ENCODE measurements around the gene NAA16.
"Not testable (repeated sequence)": the region's sequence is repeated elsewhere in the genome, so short reads cannot be mapped to it uniquely, and the experiment has no call there.

The NAA16 gene

DNA sequence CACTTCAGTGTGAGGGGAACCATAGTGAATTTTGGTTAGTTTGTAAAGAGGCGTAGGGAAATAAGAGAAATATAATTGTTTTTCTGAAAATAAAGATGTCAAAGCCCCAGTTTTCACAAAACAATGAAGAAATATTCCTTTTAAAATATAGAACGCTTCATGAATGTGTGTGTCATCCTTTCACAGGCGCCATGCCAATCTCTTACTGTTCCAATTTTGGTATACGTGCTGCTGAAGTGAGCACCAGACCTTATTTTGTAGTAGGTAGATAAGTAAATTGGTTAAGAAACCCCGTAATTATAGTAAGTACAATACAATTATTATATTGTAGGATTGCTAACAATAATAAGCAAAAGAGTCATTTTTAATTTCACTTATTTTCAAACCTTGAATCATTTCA, 43.3 kb downstream of the NAA16 start:
- DNase-seq (ENCODE audit: low read depth, low spot score), result no peak

DNA sequence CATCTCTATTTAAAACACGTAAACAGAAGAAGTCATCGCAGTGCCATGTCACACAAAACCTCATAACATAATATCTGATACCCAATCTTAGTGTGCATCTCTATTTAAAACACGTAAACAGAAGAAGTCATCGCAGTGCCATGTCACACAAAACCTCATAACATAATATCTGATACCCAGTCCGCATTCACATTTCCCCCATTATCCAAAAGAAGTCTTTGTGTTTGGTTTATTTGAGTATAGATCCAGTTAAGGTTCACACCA, 45.2 kb downstream of the NAA16 start:
- not testable (repeated sequence) for DNase-seq (ENCODE audit: low read depth, low spot score)

DNA sequence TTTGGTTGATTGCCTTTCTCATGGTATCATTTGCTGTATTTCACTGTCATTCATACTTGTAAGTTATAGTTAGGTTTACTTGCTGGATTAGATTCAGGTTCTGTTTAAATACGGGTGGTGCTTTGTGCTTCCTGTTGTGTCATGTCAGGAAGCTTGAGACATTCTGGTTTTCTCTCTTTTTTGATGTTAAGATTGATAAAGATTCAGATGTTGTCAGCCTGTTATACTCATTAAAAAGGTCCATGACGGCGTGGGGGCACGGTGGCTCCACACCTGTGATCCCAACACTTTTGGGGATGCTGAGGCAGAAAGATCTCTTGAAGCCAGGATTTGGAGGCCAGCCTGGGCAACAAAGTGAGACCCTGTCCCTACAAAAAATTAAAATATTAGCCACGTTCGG, 45.7 kb downstream of the NAA16 start:
- no peak for DNase-seq (ENCODE audit: low read depth, low spot score)

DNA sequence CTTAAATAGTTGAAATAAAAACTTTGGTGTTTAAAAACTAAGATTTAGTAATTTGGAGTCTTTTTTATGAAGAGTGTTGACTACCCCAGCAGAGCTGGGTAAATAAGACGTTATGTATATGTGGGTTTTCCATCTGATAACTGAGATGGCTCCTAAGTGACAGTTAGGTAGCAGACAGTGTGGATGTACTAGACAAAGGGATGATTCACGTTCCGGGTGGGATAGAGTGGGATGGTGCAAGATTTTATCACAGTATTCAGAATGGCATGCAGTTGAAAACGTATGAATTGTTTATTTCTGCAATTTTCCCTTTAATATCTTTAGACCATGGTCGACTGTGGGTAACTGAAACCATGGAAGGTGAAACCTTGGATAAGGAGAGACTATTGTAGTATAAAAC, 50.4 kb downstream of the NAA16 start:
- no peak for DNase-seq (ENCODE audit: low read depth, low spot score)

DNA sequence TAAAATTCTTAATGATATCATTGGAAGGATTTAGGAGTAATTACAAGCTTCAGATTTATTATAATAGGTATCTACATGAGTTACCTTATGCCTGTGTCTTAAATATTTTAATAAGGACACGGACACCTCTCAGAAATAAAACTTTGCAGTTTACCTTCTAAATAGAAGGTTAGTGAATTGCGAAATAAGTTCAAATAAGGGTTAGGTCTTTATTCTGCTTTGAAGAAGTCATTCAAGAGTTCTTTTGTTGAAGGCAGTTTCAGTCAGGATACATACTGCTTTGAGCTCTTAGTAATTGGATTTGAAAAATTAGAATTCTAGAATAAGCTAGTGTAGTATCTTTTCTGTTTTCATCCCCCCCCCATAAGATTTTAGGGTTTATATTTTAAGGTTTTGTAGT, 53.0 kb downstream of the NAA16 start:
- no peak for DNase-seq (ENCODE audit: low read depth, low spot score)

DNA sequence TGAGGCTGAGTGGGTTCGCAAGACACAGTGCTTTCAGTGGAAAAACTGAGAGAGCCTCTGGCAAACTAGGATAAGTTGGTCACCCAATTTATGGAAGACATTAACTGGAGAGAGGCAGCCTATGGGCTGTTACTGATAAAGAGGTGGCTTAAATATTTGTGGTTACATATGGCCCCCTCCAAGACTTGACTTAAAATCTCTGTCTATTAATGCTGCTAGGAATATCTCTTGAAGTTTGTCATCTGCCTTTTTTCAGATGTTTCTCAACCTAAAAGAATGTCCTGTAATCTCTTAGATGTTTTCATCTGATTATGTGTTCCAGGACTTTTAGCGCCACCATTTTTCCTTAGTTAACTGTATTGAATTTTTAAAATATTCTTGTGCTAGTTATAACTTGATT, 54.6 kb downstream of the NAA16 start:
- no peak for DNase-seq (ENCODE audit: low read depth, low spot score)

DNA sequence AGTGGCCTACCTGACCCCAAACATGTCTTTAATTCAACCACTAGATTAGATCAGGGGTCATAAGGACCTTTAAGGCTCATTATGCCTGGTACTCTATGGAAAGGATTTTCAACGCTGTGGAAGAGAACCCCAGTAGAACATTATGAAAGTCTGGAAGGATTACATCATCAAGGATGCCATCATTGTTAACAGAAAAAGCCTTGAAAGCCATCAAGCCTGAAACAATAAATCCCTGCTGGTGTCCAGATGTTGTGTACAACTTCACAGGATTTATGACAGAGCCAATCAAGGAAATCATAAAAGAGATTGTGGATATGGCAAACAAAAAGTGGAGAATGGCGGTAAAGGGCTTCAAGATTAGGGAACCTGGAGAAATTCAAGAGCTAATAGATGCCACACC, 59.7 kb downstream of the NAA16 start:
- DNase-seq (ENCODE audit: low read depth, low spot score), result no peak

DNA sequence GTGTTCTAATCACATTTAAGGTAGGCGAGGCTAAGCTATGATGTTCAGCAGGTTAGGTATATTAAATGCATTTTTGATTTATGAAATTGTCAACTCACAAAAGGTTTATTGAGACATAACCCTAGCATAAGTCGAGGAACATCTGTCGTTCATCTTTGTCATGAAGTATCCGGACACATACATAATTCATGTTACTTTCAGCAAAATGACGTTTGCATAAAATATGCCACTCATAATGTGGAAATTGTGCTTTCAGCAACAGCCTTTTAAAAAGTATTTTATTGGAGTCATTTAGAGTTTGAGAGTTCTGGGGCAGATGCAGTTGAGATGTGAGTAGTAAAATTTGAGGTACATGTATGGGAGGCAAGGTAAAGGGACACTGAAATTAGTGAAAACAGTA, 66.4 kb downstream of the NAA16 start:
- DNase-seq (ENCODE audit: low read depth, low spot score), result no peak

DNA sequence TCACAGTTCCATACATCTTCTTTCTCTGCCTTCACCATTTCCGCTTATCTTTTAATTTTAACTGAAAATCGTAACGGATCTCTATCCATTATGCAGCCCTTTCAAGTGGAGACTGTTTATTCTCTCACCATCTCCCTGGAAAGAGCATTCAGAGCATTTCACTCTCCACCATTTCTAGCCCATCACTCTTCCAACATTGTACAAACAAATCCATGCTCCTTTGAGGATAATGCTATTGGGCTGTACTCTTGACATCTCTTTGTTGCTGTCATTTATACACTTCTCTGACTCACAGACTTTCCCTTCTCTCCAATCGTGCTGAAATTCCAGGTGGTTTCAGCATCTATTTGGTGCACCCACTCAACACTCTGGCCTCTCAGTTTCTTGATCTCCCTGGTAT, 71.4 kb downstream of the NAA16 start:
- no peak for DNase-seq (ENCODE audit: low read depth, low spot score)

DNA sequence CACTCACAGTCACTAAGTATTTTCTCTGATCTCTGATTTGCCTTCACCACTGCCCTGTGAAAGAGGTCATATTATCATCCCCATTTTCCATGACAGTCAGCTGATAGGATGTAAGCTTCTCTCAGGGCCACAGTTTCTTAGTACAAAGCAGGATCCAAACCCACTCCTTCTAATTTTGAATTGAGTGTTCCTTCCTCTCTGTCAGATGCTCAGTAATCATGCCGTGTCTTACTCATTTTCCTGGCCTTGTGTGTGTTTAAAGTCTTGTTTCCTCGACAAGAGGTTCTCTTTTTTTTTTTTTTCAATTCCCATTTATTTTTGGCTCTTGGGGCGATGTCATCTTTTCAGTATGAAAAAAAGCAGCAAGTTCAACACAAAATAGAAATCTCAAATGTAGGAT, 72.3 kb downstream of the NAA16 start:
- DNase-seq (ENCODE audit: low read depth, low spot score), result no peak

DNA sequence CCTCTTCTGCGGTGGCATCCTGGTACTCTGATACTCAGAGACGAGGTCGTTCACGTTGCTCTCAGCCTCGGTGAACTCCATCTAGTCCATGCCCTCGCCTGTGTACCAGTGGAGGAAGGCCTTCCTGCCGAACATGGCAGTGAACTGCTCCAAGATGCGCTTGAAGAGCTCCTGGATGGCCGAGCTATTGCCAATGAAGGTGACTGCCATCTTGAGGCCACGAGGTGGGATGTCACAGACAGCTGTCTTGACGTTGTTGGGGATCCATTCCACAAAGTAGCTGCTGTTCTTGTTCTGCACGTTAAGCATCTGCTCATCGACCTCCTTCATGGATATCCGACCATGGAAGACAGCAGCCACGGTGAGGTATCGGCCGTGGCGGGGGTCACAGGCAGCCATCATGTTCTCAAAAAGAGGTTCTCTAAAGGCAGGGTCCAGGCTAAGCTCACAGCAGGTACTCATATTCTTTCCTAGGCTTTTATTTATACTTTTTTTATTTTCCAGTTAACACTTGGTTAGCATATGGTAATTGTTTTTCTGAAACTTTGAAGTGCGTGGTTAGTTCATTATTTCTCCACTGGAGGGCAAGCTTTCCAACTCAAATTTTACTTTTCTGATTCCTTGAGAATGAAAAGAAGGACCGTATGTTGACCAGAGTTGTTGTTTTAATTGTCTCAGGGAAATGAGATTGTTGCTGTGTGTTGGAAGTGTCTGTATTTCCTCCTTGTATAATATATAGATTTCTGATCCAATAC, 73.9 kb downstream of the NAA16 start:
- DNase-seq (ENCODE audit: low read depth, low spot score), result no peak

DNA sequence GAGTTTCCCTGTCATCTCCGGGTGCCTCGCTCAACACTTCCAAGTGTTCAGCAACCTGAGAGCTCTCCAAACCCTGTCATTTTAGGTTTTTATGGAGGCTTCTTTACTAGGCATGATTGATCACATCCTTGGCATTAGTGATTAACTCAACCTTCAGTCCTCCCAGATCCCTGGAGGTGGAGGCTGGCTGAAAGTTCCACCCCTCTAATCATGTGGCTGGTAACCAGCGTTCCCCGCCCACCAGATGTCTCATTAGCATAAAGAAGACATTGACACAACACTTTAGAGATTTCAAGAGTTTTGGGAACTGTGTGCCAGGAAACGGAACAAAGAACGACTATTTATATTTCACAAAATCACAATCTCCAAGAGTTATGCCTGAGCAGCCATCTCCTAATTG, 75.1 kb downstream of the NAA16 start:
- DNase-seq (ENCODE audit: low read depth, low spot score), result no peak

DNA sequence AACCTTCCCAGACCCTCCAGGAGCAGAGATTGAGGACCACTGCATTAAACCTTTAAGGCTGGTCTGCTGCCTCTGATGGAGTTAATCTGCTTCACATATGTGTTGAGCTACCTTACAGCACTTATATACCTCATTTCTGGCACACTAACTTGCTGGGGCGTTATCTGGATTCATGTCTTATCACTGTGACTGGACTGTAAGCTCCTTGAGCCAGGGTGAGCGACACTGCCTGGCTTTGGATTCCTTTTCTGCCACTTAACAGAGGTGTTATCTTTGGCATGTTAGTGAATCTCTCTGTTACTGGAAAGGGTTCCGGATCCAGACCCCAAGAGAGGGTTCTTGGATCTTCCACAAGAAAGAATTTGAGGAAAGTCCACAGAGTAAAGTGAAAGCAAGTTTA, 76.5 kb downstream of the NAA16 start:
- DNase-seq (ENCODE audit: low read depth, low spot score), result no peak

DNA sequence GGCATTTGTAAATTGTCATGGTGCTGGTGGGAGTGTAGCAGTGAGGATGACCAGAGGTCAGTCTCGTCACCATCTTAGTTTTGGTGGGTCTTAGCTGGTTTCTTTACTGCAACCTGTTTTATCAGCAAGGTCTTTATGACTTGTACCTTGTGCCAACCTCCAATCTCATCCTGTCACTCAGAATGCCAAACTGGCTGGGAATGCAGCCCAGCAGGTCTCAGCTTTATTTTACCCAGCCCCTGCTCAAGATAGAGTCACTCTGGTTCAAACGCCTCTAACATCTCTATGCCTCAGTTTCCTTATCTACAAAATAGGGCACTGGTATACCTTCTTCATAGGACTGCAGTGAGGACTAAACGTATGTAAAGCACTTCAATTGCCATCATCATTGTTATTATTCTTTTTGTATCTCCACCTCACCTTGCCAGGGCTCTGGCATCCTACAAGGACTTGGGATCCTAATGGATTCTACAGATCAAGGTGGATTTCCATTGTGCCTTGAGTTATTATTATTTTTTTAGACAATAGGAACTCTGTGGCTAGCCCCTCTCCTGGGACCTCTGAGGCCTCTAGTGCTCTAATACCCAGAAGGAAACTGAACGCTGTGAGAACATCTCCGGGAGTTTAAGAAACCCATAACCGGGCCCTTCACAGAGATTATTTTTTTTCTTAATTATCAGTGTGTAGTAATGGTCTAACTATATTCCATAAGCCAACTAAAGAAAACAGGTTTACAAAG, 77.2 kb downstream of the NAA16 start:
- DNase-seq (ENCODE audit: low read depth, low spot score), result no peak

DNA sequence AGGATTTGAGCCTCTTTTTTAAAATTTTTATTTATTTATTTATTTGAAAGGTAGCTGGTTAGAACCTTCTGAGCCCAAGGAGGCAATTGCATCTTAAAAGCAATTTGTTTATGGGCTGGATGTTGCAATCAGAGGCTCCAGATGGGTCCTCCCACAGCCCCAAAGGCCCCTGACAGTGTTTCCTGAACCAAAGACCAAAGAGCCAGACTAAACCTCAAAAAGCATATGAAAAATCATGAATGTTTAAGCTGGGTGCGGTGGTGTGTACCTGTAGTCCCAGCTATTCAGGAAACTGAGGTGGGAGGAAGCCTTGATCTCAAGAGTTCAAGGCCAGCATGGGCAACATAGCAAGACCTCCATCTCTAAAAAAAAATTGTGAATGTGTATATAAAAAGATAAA, 78.5 kb downstream of the NAA16 start:
- no peak for DNase-seq (ENCODE audit: low read depth, low spot score)

DNA sequence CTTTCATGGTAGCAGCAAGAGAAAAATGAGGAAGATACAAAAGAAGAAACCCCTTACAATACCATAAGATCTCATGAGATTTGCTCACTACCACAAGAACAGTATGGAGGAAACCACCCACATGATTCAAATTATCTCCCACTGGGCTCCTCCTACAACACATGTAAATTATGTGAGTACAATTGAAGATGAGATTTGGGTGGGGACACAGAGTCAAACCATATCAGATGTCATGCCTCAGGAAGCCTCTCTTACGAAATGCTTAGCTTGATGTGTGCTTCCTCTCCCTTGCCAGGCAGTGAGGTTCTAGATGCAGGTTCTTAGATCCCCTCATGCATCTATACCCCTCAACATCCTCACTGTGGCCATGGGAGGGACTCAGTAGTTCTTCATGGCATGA, 83.1 kb downstream of the NAA16 start:
- no peak for DNase-seq (ENCODE audit: low read depth, low spot score)

DNA sequence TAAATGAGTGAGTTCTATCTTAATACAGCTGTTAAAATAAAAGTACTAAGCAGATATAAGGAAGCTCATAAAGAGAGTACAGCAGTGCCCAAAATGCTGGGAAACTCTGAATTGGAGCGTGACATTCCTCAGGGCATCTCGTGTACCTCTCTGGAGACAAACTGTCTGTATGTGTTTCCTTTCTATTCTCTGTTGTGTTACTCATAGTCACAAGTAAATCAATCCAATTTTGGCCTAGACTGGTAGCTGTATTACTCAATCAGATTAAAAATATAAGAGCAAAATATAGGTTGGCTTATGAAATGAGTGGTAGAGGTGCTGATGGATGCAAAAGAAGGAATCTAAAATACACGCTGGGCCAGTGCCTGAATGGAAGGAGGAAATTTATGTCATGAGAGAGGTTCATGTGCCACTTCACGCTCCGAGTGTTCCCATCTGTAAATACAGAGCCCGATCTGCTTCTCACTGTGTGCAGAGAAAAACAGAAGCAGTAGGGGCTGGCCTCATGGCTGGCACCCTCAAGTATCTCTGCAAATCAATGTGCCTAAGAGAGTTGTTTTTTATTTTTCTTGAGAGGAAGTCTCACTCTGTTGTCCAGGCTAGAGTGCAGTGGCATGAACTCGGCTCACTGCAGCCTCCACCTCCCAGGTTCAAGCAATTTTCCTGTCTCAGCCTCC, 87.6 kb downstream of the NAA16 start:
- no peak for DNase-seq (ENCODE audit: low read depth, low spot score)

DNA sequence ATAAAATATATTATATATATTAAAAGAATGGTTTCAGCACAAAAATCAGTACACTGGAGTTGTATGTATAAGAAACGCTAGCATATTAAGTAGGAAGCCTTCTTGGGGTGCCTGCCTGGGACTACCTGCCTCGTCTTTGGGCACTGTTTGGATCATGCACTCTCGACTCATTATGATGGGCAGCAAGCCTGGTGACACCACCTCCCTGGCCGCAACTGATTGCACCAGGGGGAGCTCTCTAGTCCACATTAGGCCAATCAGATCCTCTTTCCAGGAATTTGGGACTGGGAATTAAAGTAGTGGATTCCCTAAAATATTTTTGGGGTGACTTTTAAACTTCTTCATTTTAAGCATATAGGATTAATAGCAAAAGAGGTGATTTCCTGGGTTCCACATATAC, 90.3 kb downstream of the NAA16 start:
- DNase-seq (ENCODE audit: low read depth, low spot score), result no peak

DNA sequence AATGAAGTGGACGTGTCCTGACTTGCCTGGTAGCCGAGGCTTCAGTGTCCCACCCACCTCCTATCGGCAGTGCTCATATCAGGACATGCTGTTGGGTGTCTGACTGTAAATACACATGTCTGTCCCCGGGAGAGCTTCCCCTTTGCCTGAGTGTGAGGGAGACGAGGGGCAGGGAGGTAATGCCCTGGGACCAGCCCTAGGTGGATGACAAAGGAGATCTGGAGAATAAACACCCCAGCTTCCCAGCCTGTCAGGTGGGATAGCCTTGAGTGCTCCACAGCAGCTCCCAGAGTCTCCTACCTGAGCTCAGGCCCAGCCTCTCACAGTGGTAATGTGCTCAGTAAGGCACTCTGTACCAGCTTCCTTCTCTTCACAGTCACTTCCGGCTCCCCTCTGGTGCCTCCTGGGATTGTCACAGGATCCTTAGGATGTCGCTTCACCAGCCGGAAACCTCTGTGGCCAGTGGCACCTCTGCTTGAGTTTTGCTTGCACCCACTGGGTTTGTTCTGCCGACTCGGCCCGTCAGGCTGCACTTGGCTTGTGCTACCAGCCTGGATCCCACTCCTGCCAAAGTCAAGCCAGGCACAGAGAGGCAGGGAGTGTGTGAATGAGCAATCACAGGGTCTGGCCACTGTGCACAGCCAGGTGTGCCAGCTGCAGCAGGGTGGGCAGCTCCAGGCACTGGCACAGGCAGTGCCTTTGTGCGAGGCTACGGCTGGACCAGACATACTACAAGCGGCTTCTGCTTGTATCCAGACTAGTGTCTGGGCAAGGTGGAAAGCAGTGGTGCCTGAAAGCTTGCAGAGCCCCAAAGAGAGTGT, 91.8 kb downstream of the NAA16 start:
- no peak for DNase-seq (ENCODE audit: low read depth, low spot score)

DNA sequence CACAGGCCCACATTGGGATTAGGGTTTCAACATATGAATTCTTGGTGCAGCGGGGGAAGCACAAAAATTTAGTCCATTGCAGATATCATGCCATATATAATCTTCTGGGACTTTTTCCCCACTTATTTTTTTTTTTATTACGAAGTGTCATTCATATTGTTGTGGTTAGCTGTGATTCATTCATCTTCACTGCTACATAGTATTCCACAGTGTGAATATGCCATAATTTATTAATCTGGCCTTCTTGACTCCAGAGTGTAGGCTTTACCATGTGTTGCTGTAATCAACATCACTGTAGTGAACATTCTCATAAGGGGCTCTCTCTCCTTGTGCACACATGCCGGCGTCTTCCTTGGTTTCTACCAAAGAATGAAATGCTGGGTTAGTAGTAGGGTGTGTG, 92.9 kb downstream of the NAA16 start:
- DNase-seq (ENCODE audit: low read depth, low spot score), result no peak

DNA sequence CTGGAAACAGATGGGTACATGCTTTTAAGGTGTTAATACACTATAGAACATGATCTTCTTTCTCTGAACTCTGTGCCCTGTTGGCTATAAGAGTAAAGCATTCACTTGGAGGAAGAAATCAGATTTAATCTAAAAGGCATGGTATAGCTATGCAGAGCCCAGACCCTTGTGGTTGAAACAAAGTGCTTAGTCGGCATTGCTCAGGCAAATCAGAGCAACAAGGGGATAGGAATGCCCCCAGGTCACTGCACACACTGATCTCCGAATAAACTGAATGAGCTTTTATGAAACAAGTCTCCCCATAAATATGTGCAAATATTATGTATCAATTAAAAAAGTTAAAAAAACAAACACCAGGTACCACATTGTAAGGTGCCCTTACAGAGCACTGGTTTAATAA, 94.3 kb downstream of the NAA16 start:
- no peak for DNase-seq (ENCODE audit: low read depth, low spot score)

DNA sequence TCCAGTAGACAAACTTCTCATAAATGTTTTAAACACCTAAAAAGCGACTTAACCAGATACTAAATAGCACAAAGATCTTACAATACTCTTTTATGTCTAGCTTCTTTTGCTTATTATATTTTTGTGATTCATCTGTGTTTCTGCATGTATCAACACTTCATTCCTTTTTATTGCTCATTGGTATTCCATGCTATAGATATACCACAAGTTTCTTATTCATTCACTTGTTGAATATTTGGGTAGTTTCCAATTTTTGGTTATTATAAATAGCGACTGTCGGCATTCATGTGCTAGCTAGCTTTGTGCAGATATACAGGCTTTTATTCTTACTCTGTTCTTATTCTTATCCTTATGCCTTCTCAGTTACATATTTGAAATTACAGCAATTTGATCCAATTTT, 96.3 kb downstream of the NAA16 start:
- no peak for DNase-seq (ENCODE audit: low read depth, low spot score)

Data from activated CD4-positive, CD25-positive, alpha-beta regulatory T cell treated with anti-CD3 and anti-CD28 coated beads, Interleukin-2, amount 50 U/mL, for 16 hours (primary cell).